ENCODE data around the gene TCEAL7.

The TCEAL7 gene

DNA sequence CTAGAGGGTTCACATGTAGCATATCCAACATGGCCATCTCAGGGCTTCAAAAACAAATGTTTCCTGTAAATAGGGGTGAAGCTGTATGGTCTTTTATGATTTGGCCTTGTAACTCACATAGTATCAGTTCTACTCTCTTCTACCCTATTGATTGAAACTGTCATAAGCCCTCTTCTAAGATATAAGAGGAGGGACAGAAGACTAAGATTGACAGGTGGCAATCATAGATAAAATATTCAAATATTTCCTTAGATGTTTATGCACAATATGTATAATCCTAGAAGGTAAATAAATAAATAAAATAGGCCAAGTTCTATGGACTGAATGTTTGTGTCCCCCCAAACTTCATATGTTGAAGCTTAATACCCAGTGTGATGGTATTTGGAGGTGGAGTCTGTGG, 39.4 kb downstream of the TCEAL7 start:
- H3K4me3 ChIP-seq (ENCODE audit: low read depth, low read length): no peak overlapping the region
- no peak for DNase-seq (ENCODE audit: low read depth)
- TF ChIP-seq POLR2A (IDR thresholded peaks at IDR 0.05; ENCODE audit: extremely low read depth, insufficient read length) (no peak), MYC (IDR thresholded peaks at IDR 0.05; ENCODE audit: low read depth, low read length) (no peak), MAX (IDR thresholded peaks at IDR 0.05; ENCODE audit: low read depth, low read length) (no peak), CTCF (IDR thresholded peaks at IDR 0.05; ENCODE audit: low read depth, low read length) (no peak)

DNA sequence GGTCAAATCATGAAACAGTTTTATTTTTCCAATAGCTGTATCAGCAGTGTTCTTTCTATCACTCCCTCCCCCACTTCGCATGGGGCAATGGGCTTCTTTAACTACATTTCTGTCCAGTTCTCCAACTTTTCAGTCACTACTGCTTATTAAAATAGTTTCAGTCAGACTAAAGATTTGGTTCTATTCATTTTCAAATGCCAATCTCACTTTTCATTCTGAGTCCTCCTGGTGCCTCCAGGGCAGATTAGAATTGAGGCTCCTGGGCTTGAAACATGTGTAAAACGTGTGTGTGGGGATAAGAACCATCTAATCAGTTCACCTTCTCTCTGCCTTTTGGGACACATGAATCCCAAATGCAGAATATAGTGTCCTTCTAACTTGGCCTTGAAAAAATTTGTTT, 42.8 kb downstream of the TCEAL7 start:
- TF ChIP-seq MAX (IDR thresholded peaks at IDR 0.05; ENCODE audit: low read depth, low read length): no peak
- no peak for TF ChIP-seq MYC (IDR thresholded peaks at IDR 0.05; ENCODE audit: low read depth, low read length)
- no peak for TF ChIP-seq POLR2A (IDR thresholded peaks at IDR 0.05; ENCODE audit: extremely low read depth, insufficient read length)
- no peak for TF ChIP-seq CTCF (IDR thresholded peaks at IDR 0.05; ENCODE audit: low read depth, low read length)
- H3K4me3 ChIP-seq (ENCODE audit: low read depth, low read length): no peak overlapping the region
- DNase-seq (ENCODE audit: low read depth): no peak

GRCh38 chrX:103373581-103373980, 43.5 kb downstream of the TCEAL7 start:
- no peak for TF ChIP-seq CTCF (IDR thresholded peaks at IDR 0.05; ENCODE audit: low read depth, low read length)
- no peak for DNase-seq (ENCODE audit: low read depth)

DNA sequence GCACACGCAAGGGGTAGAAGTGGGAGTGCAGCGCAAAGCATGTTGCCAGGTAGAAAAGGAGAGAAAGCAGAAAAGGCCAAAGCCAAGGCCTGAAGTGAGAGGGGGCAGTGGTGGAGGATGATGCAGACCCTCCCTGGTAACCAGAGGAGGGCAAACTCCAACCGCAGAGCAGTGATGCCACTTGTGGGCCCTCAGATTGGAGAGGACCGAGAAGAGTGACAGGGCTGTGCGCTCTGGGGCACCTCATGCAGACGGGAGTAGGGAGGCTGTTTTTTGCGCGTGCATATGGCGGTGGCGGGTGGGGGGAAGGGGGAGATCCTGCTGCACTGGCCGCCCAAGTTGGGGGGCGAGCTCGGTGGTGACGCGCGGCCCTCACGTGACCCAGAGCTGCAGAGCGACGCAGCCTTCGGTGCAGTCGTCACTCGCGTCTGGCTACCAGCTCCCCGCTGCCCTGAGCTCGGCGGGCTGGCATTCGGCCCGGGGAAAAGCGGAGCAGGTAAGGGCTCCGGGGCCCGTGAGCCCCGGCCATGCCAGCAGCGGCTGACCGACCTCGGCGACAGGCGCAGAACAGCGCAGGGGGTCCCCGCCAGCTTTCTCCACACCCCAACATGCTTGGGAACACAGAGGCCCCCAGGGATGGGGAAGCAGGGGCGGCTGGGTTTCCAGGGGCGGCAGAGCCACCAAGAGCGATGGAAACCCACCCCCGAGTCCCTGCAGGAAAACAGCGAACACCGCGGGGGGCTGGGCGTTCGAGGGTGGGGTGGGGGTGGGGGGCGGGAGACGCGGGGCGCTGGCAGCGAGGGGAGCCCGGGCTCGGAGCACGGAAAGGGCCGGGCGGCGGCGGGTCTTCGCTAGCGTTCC, 46.3 kb downstream of the TCEAL7 start, which contains the start of gene BEX3:
BEX3 (plus strand) TSS at position 421 of the 861 bp plus-strand sequence. CDS start 984 bp downstream, outside the sequence.
- no peak within 1 kb of the TSS for H3K4me3 ChIP-seq (ENCODE audit: low read depth, low read length)
- TF ChIP-seq POLR2A (IDR thresholded peaks at IDR 0.05; ENCODE audit: extremely low read depth, insufficient read length) (no peak), CTCF (IDR thresholded peaks at IDR 0.05; ENCODE audit: low read depth, low read length) (no peak), MYC (IDR thresholded peaks at IDR 0.05; ENCODE audit: low read depth, low read length) (no peak), MAX (IDR thresholded peaks at IDR 0.05; ENCODE audit: low read depth, low read length) (no peak)
- no peak for DNase-seq (ENCODE audit: low read depth)

More at GRCh38 chrX:103373581-103373980, 43.5 kb downstream of the TCEAL7 start:
- H3K4me3 ChIP-seq (ENCODE audit: low read depth, low read length): no peak overlapping the region

GRCh38 chrX:103376979-103377324, 46.9 kb downstream of the TCEAL7 start:
- H3K4me3 ChIP-seq (ENCODE audit: low read depth, low read length): no peak overlapping the region
- DNase-seq (ENCODE audit: low read depth): no peak

More at GRCh38 chrX:103376979-103377324, 46.9 kb downstream of the TCEAL7 start:
- TF ChIP-seq MAX (IDR thresholded peaks at IDR 0.05; ENCODE audit: low read depth, low read length) (no peak), POLR2A (IDR thresholded peaks at IDR 0.05; ENCODE audit: extremely low read depth, insufficient read length) (no peak), MYC (IDR thresholded peaks at IDR 0.05; ENCODE audit: low read depth, low read length) (no peak), CTCF (IDR thresholded peaks at IDR 0.05; ENCODE audit: low read depth, low read length) (no peak)

All from NB4 (cell line).